SK-N-SH (cell line): ENCODE data around the gene UCN2. TPM values are rescaled to one million over a fixed set of nuclear protein-coding genes. Genes with fewer than 3 reads are reported as not detected.

ENCODE experiments used
- CTCF ChIA-PET: fragments of 300-600, 350-600 bp; formaldehyde crosslinking; extraction: SDS; loops from one replicate; lab custom pipeline; 2021; lab: Yijun Ruan, JAX
- POLR2A ChIA-PET: fragments of 350-600 bp; sonication (Branson Sonifier 250); formaldehyde crosslinking; extraction: SDS; loops from one replicate; lab custom pipeline; 2020; ENCODE audit warnings: antibody characterized with exemption, inconsistent platforms; lab: Yijun Ruan, JAX
- DNase-seq: peaks from one replicate; pipeline ENCODE4 v3.0.0; 2012
- H2AFZ ChIP-seq: fragments of 200-600 bp; sonication (generic); 2 replicates; pipeline ENCODE4 v1.8.1; 2016; ENCODE audit warnings: antibody characterized with exemption, mild to moderate bottlenecking, low read depth
- H3F3A ChIP-seq: fragments of 200-600 bp; sonication (generic); replicated peaks from 2 replicates; pipeline ENCODE3; 2016; ENCODE audit warnings: antibody characterized with exemption, mild to moderate bottlenecking; ENCODE audit not compliant: insufficient read depth
- H3K27ac ChIP-seq, 2 experiments: fragments of 200-500 bp in 1 of 2; fragments of 200-600 bp in 1 of 2; sonication (Bioruptor generic) in 1 of 2; sonication (generic), shearing (Covaris generic) in 1 of 2; 2 replicates each; pipeline versions ENCODE4 v1.5.1 to v1.6.1; 2014 to 2016; ENCODE audit warnings: low read depth in 2 of 2, inconsistent platforms in 1 of 2, low read length in 1 of 2, mild to moderate bottlenecking in 1 of 2, mixed read lengths in 1 of 2
- H3K27me3 ChIP-seq: fragments of 200-600 bp; sonication (generic), shearing (Covaris generic); 2 replicates; pipeline ENCODE4 v1.6.1; 2016; ENCODE audit warnings: mixed run types; ENCODE audit not compliant: insufficient read depth
- H3K36me3 ChIP-seq, 2 experiments: fragments of 200-500 bp in 1 of 2; fragments of 200-600 bp in 1 of 2; sonication (Bioruptor generic) in 1 of 2; sonication (generic) in 1 of 2; replicated peaks in 1 of 2; 2 replicates each; pipeline versions ENCODE3 to v1.5.1; 2014 to 2016; ENCODE audit warnings: low read length in 1 of 2, mild to moderate bottlenecking in 1 of 2; ENCODE audit not compliant: insufficient read depth in 2 of 2, control insufficient read depth in 1 of 2
- H3K4me1 ChIP-seq, 2 experiments: fragments of 200-500 bp in 1 of 2; fragments of 200-600 bp in 1 of 2; sonication (Bioruptor generic) in 1 of 2; sonication (generic), shearing (Covaris generic) in 1 of 2; 2 replicates each; pipeline versions ENCODE4 v1.5.1 to v1.6.1; 2014 to 2016; ENCODE audit warnings: low read depth in 1 of 2, low read length in 1 of 2, mixed run types in 1 of 2; ENCODE audit not compliant: insufficient read depth in 2 of 2, control insufficient read depth in 1 of 2
- H3K4me2 ChIP-seq: fragments of 200-600 bp; sonication (generic), shearing (Covaris generic); 2 replicates; pipeline ENCODE4 v1.6.1; 2017; ENCODE audit warnings: mixed run types
- H3K4me3 ChIP-seq, 2 experiments: fragments of 200-500 bp in 1 of 2; fragments of 200-600 bp in 1 of 2; sonication (Bioruptor generic) in 1 of 2; sonication (generic), shearing (Covaris generic) in 1 of 2; 2 replicates each; pipeline versions ENCODE4 v1.5.1 to v1.8.1; 2014 to 2016; ENCODE audit warnings: low read depth in 2 of 2, inconsistent platforms in 1 of 2, low read length in 1 of 2, mild to moderate bottlenecking in 1 of 2, mixed read lengths in 1 of 2, moderate library complexity in 1 of 2
- H3K79me2 ChIP-seq: fragments of 200-600 bp; sonication (generic); 2 replicates; pipeline ENCODE4 v1.8.1; 2017; ENCODE audit warnings: mild to moderate bottlenecking; ENCODE audit not compliant: insufficient read depth
- H3K9ac ChIP-seq: fragments of 200-600 bp; sonication (generic); 2 replicates; pipeline ENCODE4 v1.6.1; 2017; ENCODE audit warnings: mixed run types
- H3K9me2 ChIP-seq: fragments of 200-600 bp; sonication (generic); 2 replicates; pipeline ENCODE4 v1.6.1; 2017; ENCODE audit warnings: mixed run types
- H3K9me3 ChIP-seq: fragments of 200-600 bp; sonication (generic); 2 replicates; pipeline ENCODE4 v1.6.1; 2017; ENCODE audit warnings: mixed run types, mild to moderate bottlenecking, moderate library complexity
- H4K20me1 ChIP-seq: fragments of 200-600 bp; sonication (generic); 2 replicates; pipeline ENCODE4 v1.6.1; 2017; ENCODE audit warnings: mild to moderate bottlenecking, mixed run types; ENCODE audit not compliant: insufficient read depth
- CHD2 ChIP-seq: fragments of 150-350 bp; IDR thresholded peaks from 2 replicates; pipeline ENCODE4 v1.6.1; 2018; ENCODE audit warnings: low read length; ENCODE audit not compliant: partially characterized antibody
- CTCF ChIP-seq: fragments of 200-600 bp; sonication (generic); IDR thresholded peaks from 2 replicates; pipeline ENCODE4 v1.6.1; 2017; ENCODE audit warnings: antibody characterized with exemption, mild to moderate bottlenecking, moderate library complexity
- FOXM1 ChIP-seq: IDR thresholded peaks from 2 replicates; pipeline ENCODE4 v1.4.0; 2012; ENCODE audit warnings: low read depth, mild to moderate bottlenecking
- GABPA ChIP-seq: IDR thresholded peaks from 2 replicates; pipeline ENCODE4 v1.4.0; 2012; ENCODE audit warnings: low read depth, mild to moderate bottlenecking
- IRF3 ChIP-seq: fragments of 150-350 bp; IDR thresholded peaks from 2 replicates; pipeline ENCODE4 v1.6.1; 2016; ENCODE audit warnings: mild to moderate bottlenecking, low read depth, low read length
- MEF2A ChIP-seq: IDR thresholded peaks from 2 replicates; pipeline ENCODE4 v1.4.0; 2012; ENCODE audit warnings: low read depth, borderline replicate concordance
- NFIC ChIP-seq: IDR thresholded peaks from 2 replicates; pipeline ENCODE4 v1.4.0; 2012; ENCODE audit warnings: borderline replicate concordance
- NRF1 ChIP-seq: IDR thresholded peaks from 2 replicates; pipeline ENCODE4 v1.6.1; 2012; ENCODE audit warnings: low read depth, mild to moderate bottlenecking, low read length
- POLR2AphosphoS5 ChIP-seq: IDR thresholded peaks from 2 replicates; pipeline ENCODE4 v1.6.1; 2012; ENCODE audit warnings: low read depth, low read length
- RFX5 ChIP-seq: IDR thresholded peaks from 2 replicates; pipeline ENCODE4 v1.6.1; 2012; ENCODE audit warnings: mild to moderate bottlenecking, improper control_type of control experiment, low read length
- TAF1 ChIP-seq: IDR thresholded peaks from 2 replicates; pipeline ENCODE4 v1.6.1; 2012; ENCODE audit warnings: low read depth, mild to moderate bottlenecking, low read length, moderate library complexity, borderline replicate concordance
- TCF12 ChIP-seq: IDR thresholded peaks from 2 replicates; pipeline ENCODE4 v1.4.0; 2012
- USF2 ChIP-seq: fragments of 150-350 bp; IDR thresholded peaks from 2 replicates; pipeline ENCODE4 v1.6.1; 2017; ENCODE audit warnings: antibody characterized with exemption, low read length, low read depth, borderline replicate concordance
- YY1 ChIP-seq: IDR thresholded peaks from 2 replicates; pipeline ENCODE4 v1.4.0; 2012; ENCODE audit warnings: low read depth, mild to moderate bottlenecking
- ZBTB33 ChIP-seq: IDR thresholded peaks from 2 replicates; pipeline ENCODE4 v1.4.0; 2012; ENCODE audit warnings: low read depth, borderline replicate concordance
- WGBS: methylation state at CpG from one replicate; pipeline ENCODE4 v1.1.6; 2017; ENCODE audit warnings: low lambda C conversion rate; 5-methylcytosine and 5-hydroxymethylcytosine counted together
- polyA plus RNA-seq, 3 experiments: library from polyadenylated mRNA; depleted of rRNA; stranded (reverse); fragments of >200 nt; gene quantifications; 2 replicates each; pipeline ENCODE4 v1.2.3, GENCODE V29; 2012

The UCN2 gene
- polyA plus RNA-seq, 1 of the 3 experiments (the other 2 are of a cell fraction) = 0.69 TPM

- no peaks in the 10 kb centered on the region for H3K36me3 ChIP-seq
- H2AFZ ChIP-seq = no peak overlapping the region
- no peak for TF ChIP-seq POLR2AphosphoS5
- TF ChIP-seq NRF1 = no peak
- TF ChIP-seq IRF3 = no peak
- TF ChIP-seq CHD2 = no peak
- TF ChIP-seq USF2 = no peak
- no peak for TF ChIP-seq NFIC
- TF ChIP-seq RFX5 = no peak
- TF ChIP-seq TAF1 = no peak
- no peak for TF ChIP-seq MEF2A
- no peak for TF ChIP-seq CTCF
- no peak for TF ChIP-seq YY1
- TF ChIP-seq ZBTB33 = no peak
- TF ChIP-seq FOXM1 = no peak
- TF ChIP-seq TCF12 = no peak
- no peak for TF ChIP-seq GABPA
- H3K4me2 ChIP-seq = no peak overlapping the region
- ChIA-PET CTCF (interaction anchor here (0.6 kb wide), 1 partner anchor 152 kb away, joined by 3 read pairs; no protein-coding TSS in a partner anchor), POLR2A (no interaction called here)
- H3K9ac ChIP-seq = no peak overlapping the region
- H3K27me3 ChIP-seq = no peaks in the 10 kb centered on the region
- H3F3A ChIP-seq = no peaks in the 10 kb centered on the region
- H3K9me3 ChIP-seq = no peaks in the 10 kb centered on the region
- H4K20me1 ChIP-seq = no peaks in the 10 kb centered on the region
- no peaks in the 10 kb centered on the region for H3K9me2 ChIP-seq
- no peak overlapping the region for H3K4me3 ChIP-seq
- H3K27ac ChIP-seq = no peak overlapping the region
- no peak for DNase-seq
- WGBS = 98% methylated on average over 13 of the region's 15 CpGs
- no peaks in the 10 kb centered on the region for H3K4me1 ChIP-seq
- H3K79me2 ChIP-seq = no peaks in the 10 kb centered on the region
Observed at GRCh38 chr3:48588230-48588629, 24.6 kb upstream of the UCN2 start.
